Hepatocyte (in vitro differentiated cells): ENCODE measurements around the gene ZBTB38.

ENCODE experiments used
- CTCF ChIP-seq: fragments of 200-600 bp; sonication (generic); IDR thresholded peaks from 2 replicates; pipeline ENCODE4 v1.5.1; 2016; ENCODE audit warnings: antibody characterized with exemption, mild to moderate bottlenecking; ENCODE audit not compliant: poor library complexity
- EZH2 ChIP-seq: fragments of 200-600 bp; sonication (generic); IDR thresholded peaks from 2 replicates; pipeline ENCODE4 v1.6.1; 2016; ENCODE audit warnings: antibody characterized with exemption, mild to moderate bottlenecking, borderline replicate concordance

GRCh38 chr3:141403576-141403975, 35.3 kb downstream of the ZBTB38 start:
- TF ChIP-seq EZH2 (no peak), CTCF (no peak)
